Esophagus squamous epithelium (tissue), 4 donors: ENCODE data around the gene NPEPPS.

Source experiments
- POLR2A ChIP-seq, 4 donors: fragments of 450-650 bp; IDR thresholded peaks; one replicate each; pipeline ENCODE4 v1.6.1; 2017; ENCODE audit warnings: antibody characterized with exemption in 4 of 4, mild to moderate bottlenecking in 4 of 4, moderate library complexity in 3 of 4
- TF ChIP-seq, protein P1 (sequence below), 6 experiments: fragments of 450-650 bp in 4 of 6; fragments of 200-600 bp in 2 of 6; sonication (generic) in 2 of 6; IDR thresholded peaks; one replicate each; pipeline ENCODE4 v1.5.1; 2016 to 2019; ENCODE audit warnings: antibody characterized with exemption in 6 of 6, mild to moderate bottlenecking in 4 of 6, moderate library complexity in 4 of 6

GRCh38 chr17:47622180-47622549 lies 91.3 kb downstream of the NPEPPS start:
- TF ChIP-seq, protein P1, sequence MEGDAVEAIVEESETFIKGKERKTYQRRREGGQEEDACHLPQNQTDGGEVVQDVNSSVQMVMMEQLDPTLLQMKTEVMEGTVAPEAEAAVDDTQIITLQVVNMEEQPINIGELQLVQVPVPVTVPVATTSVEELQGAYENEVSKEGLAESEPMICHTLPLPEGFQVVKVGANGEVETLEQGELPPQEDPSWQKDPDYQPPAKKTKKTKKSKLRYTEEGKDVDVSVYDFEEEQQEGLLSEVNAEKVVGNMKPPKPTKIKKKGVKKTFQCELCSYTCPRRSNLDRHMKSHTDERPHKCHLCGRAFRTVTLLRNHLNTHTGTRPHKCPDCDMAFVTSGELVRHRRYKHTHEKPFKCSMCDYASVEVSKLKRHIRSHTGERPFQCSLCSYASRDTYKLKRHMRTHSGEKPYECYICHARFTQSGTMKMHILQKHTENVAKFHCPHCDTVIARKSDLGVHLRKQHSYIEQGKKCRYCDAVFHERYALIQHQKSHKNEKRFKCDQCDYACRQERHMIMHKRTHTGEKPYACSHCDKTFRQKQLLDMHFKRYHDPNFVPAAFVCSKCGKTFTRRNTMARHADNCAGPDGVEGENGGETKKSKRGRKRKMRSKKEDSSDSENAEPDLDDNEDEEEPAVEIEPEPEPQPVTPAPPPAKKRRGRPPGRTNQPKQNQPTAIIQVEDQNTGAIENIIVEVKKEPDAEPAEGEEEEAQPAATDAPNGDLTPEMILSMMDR (IDR thresholded peaks at IDR 0.05), result no peak
- TF ChIP-seq POLR2A (IDR thresholded peaks at IDR 0.05), result no peak
